Stimulated activated CD8-positive, alpha-beta memory T cell treated with anti-CD3 and anti-CD28 coated beads, Interleukin-15, amount 100 ng/mL, for 1 hour (primary cell): ENCODE measurements around the gene TNIP2.
"Not testable (repeated sequence)": the region's sequence is repeated elsewhere in the genome, so short reads cannot be mapped to it uniquely, and the experiment has no call there.

Experiments
- DNase-seq: peaks from one replicate; pipeline ENCODE4 v3.0.0-alpha.2; 2020; ENCODE audit warnings: low read depth

The TNIP2 gene

GRCh38 chr4:2767705-2768074, 11.6 kb upstream of the TNIP2 start:
- no peak for DNase-seq

GRCh38 chr4:2767046-2767704, 11.0 kb upstream of the TNIP2 start:
- DNase-seq: no peak

- no peak for DNase-seq
Observed at GRCh38 chr4:2765832-2766526, 9.8 kb upstream of the TNIP2 start.

GRCh38 chr4:2763511-2763967, 7.4 kb upstream of the TNIP2 start:
- no peak for DNase-seq

- not testable (repeated sequence) for DNase-seq
Observed at GRCh38 chr4:2762486-2763370, 6.6 kb upstream of the TNIP2 start.

- no peak for DNase-seq
Observed at GRCh38 chr4:2762048-2762447, 5.9 kb upstream of the TNIP2 start.

- DNase-seq: no peak
Observed at GRCh38 chr4:2761035-2761923, 5.1 kb upstream of the TNIP2 start.

GRCh38 chr4:2757426-2757825, 1.3 kb upstream of the TNIP2 start:
- no peak for DNase-seq

GRCh38 chr4:2756691-2757350, 685 bp upstream of the TNIP2 start:
- no peak for DNase-seq

GRCh38 chr4:2754848-2755819, 1.0 kb downstream of the TNIP2 start:
- no peak for DNase-seq

- DNase-seq: no peak
Observed at GRCh38 chr4:2753436-2753835, 2.7 kb downstream of the TNIP2 start.

- DNase-seq: no peak
Observed at GRCh38 chr4:2750719-2751605, 5.2 kb downstream of the TNIP2 start.

- DNase-seq: no peak
Observed at GRCh38 chr4:2746891-2747695, 9.0 kb downstream of the TNIP2 start.

GRCh38 chr4:2745981-2746806, 9.9 kb downstream of the TNIP2 start:
- peak; percentile 59 for DNase-seq

GRCh38 chr4:2745516-2745915, 10.6 kb downstream of the TNIP2 start:
- no peak for DNase-seq

- DNase-seq: no peak
Observed at GRCh38 chr4:2744576-2745270, 11.4 kb downstream of the TNIP2 start.
